Measurements from ENCODE around the gene ZNF474. TPM values are rescaled to one million over a fixed set of nuclear protein-coding genes. Genes with fewer than 3 reads are reported as not detected.

Gene ZNF474
- total and polyA plus RNA-seq, 2 donors from 2014 or later: 0.38 TPM; not detected in 1

GRCh38 chr5:122144236-122144635 is 14.9 kb downstream of the ZNF474 start:
- Histone ChIP-seq H3K36me3 (ENCODE audit: control insufficient read depth in 2 of 3, insufficient read depth in 3 of 3, low read length in 3 of 3) (no peaks in the 10 kb centered on the region), H3K4me1 (ENCODE audit: control insufficient read depth in 2 of 3, insufficient read depth in 2 of 3, low read depth in 1 of 3, low read length in 3 of 3) (no peaks in the 10 kb centered on the region), H3K27ac (ENCODE audit: low read depth in 2 of 2, low read length in 2 of 2) (no peak overlapping the region), H3K4me3 (ENCODE audit: low read length in 3 of 3) (no peak overlapping the region), H3K27me3 (ENCODE audit: control insufficient read depth, insufficient read depth, low read length) (no peaks in the 10 kb centered on the region), H3K9me3 (ENCODE audit: control insufficient read depth in 2 of 3, insufficient read depth in 1 of 3, low read length in 3 of 3) (no peaks in the 10 kb centered on the region), H3K9ac (ENCODE audit: low read length in 3 of 3) (no peak overlapping the region)
- no peak for TF ChIP-seq CTCF (IDR thresholded peaks at IDR 0.05; ENCODE audit: borderline replicate concordance, extremely low read depth, insufficient read depth)
- DNase-seq (no peak), FAIRE-seq (no peak)
- intact Hi-C loops (cut with DNase I): no loop called here

- Histone ChIP-seq H3K4me1 (ENCODE audit: control insufficient read depth in 2 of 3, insufficient read depth in 2 of 3, low read depth in 1 of 3, low read length in 3 of 3) (no peaks in the 10 kb centered on the region), H3K9ac (ENCODE audit: low read length in 3 of 3) (no peak overlapping the region), H3K9me3 (ENCODE audit: control insufficient read depth in 2 of 3, insufficient read depth in 1 of 3, low read length in 3 of 3) (no peaks in the 10 kb centered on the region), H3K27ac (ENCODE audit: low read depth in 2 of 2, low read length in 2 of 2) (no peak overlapping the region), H3K4me3 (ENCODE audit: low read length in 3 of 3) (no peak overlapping the region), H3K36me3 (ENCODE audit: control insufficient read depth in 2 of 3, insufficient read depth in 3 of 3, low read length in 3 of 3) (no peaks in the 10 kb centered on the region), H3K27me3 (ENCODE audit: control insufficient read depth, insufficient read depth, low read length) (no peaks in the 10 kb centered on the region)
- no peak for TF ChIP-seq CTCF (IDR thresholded peaks at IDR 0.05; ENCODE audit: borderline replicate concordance, extremely low read depth, insufficient read depth)
- no peak for FAIRE-seq
- intact Hi-C loops (cut with DNase I): no loop called here
- no peak for DNase-seq
Measured at GRCh38 chr5:122145906-122146305, 16.6 kb downstream of the ZNF474 start.

- Histone ChIP-seq H3K27me3 (ENCODE audit: control insufficient read depth, insufficient read depth, low read length) (no peaks in the 10 kb centered on the region), H3K36me3 (ENCODE audit: control insufficient read depth in 2 of 3, insufficient read depth in 3 of 3, low read length in 3 of 3) (no peaks in the 10 kb centered on the region), H3K9ac (ENCODE audit: low read length in 3 of 3) (no peak overlapping the region), H3K4me3 (ENCODE audit: low read length in 3 of 3) (no peak overlapping the region), H3K9me3 (ENCODE audit: control insufficient read depth in 2 of 3, insufficient read depth in 1 of 3, low read length in 3 of 3) (no peaks in the 10 kb centered on the region), H3K27ac (ENCODE audit: low read depth in 2 of 2, low read length in 2 of 2) (no peak overlapping the region), H3K4me1 (ENCODE audit: control insufficient read depth in 2 of 3, insufficient read depth in 2 of 3, low read depth in 1 of 3, low read length in 3 of 3) (no peaks in the 10 kb centered on the region)
- no peak for TF ChIP-seq CTCF (IDR thresholded peaks at IDR 0.05; ENCODE audit: borderline replicate concordance, extremely low read depth, insufficient read depth)
- DNase-seq: no peak
- no peak for FAIRE-seq
- intact Hi-C loops (cut with DNase I): no loop called here
Measured at GRCh38 chr5:122149321-122150090, 20.2 kb downstream of the ZNF474 start.
